Endothelial cell of umbilical vein (primary cell): ENCODE data around the gene ZNF157.

Experiments
- EZH2 ChIP-seq: IDR thresholded peaks from 2 replicates; pipeline ENCODE4 v1.6.1; 2012; ENCODE audit warnings: borderline replicate concordance, low read depth, mild to moderate bottlenecking, moderate library complexity, low read length, inconsistent platforms; ENCODE audit not compliant: severe bottlenecking
- POLR2A ChIP-seq: IDR thresholded peaks from 2 replicates; pipeline ENCODE4 v1.6.1; 2012; ENCODE audit warnings: low read depth, mild to moderate bottlenecking, control low read depth, low read length
- POLR2AphosphoS5 ChIP-seq: IDR thresholded peaks from 2 replicates; pipeline ENCODE4 v1.6.1; 2012; ENCODE audit warnings: low read depth, mild to moderate bottlenecking, control low read depth, low read length, moderate library complexity; ENCODE audit not compliant: insufficient read depth
- TF ChIP-seq, protein P1 (sequence below), 2 donors: IDR thresholded peaks; 1 replicate in 1 of 2; 2 replicates in 1 of 2; pipeline ENCODE4 v1.5.1; 2011; ENCODE audit warnings: low read length in 2 of 2, mild to moderate bottlenecking in 2 of 2, moderate library complexity in 2 of 2, control low read depth in 1 of 2, inconsistent platforms in 1 of 2, low read depth in 1 of 2; ENCODE audit not compliant: insufficient read depth in 1 of 2; ENCODE audit errors: extremely low read depth in 1 of 2

GRCh38 chrX:47390780-47391179 is 20.4 kb downstream of the ZNF157 start:
- TF ChIP-seq POLR2AphosphoS5 = no peak
- TF ChIP-seq, protein P1, sequence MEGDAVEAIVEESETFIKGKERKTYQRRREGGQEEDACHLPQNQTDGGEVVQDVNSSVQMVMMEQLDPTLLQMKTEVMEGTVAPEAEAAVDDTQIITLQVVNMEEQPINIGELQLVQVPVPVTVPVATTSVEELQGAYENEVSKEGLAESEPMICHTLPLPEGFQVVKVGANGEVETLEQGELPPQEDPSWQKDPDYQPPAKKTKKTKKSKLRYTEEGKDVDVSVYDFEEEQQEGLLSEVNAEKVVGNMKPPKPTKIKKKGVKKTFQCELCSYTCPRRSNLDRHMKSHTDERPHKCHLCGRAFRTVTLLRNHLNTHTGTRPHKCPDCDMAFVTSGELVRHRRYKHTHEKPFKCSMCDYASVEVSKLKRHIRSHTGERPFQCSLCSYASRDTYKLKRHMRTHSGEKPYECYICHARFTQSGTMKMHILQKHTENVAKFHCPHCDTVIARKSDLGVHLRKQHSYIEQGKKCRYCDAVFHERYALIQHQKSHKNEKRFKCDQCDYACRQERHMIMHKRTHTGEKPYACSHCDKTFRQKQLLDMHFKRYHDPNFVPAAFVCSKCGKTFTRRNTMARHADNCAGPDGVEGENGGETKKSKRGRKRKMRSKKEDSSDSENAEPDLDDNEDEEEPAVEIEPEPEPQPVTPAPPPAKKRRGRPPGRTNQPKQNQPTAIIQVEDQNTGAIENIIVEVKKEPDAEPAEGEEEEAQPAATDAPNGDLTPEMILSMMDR (IDR thresholded peaks at IDR 0.05; ENCODE audit: extremely low read depth in 1 of 2, insufficient read depth in 1 of 2, low read depth in 1 of 2, low read length in 2 of 2) = no peak
- no peak for TF ChIP-seq POLR2A
- no peak for TF ChIP-seq EZH2
